HUES64 (cell line): ENCODE results near the gene GLYR1.

ENCODE experiments used
- H3K27ac ChIP-seq: 2 replicates; pipeline ENCODE4 v1.7.0; 2013; ENCODE audit warnings: low read depth, low read length, inconsistent platforms
- H3K27me3 ChIP-seq: 2 replicates; pipeline ENCODE4 v1.6.1; 2013; ENCODE audit warnings: mild to moderate bottlenecking, low read length; ENCODE audit not compliant: insufficient read depth
- H3K36me3 ChIP-seq: 2 replicates; pipeline ENCODE4 v1.6.1; 2013; ENCODE audit warnings: mild to moderate bottlenecking, low read length; ENCODE audit not compliant: insufficient read depth
- H3K4me1 ChIP-seq: 2 replicates; pipeline ENCODE4 v1.6.1; 2013; ENCODE audit warnings: mild to moderate bottlenecking, low read length, moderate library complexity; ENCODE audit not compliant: insufficient read depth
- H3K4me3 ChIP-seq: 2 replicates; pipeline ENCODE4 v1.5.1; 2013; ENCODE audit warnings: mild to moderate bottlenecking, low read length, moderate library complexity
- H3K9ac ChIP-seq: 2 replicates; pipeline ENCODE4 v1.6.1; 2013; ENCODE audit warnings: mild to moderate bottlenecking, low read depth, low read length
- H3K9me3 ChIP-seq: 2 replicates; pipeline ENCODE4 v1.6.1; 2013; ENCODE audit warnings: low read depth, low read length; ENCODE audit not compliant: insufficient read depth
- WGBS: fragments of 150-250, 120-280 bp; methylation state at CpG from one replicate; pipeline ENCODE4 v1.1.7; 2013; ENCODE audit warnings: missing lambda C conversion rate; 5-methylcytosine and 5-hydroxymethylcytosine counted together

GLYR1 gene

GRCh38 chr16:4783951-4784336 is 63.1 kb downstream of the GLYR1 start:
- H3K4me1 ChIP-seq = peaks cover 8% of the 10 kb centered on the region
- H3K4me3 ChIP-seq = no peak overlapping the region
- 82% methylated on average over 16 of the region's 16 CpGs for WGBS

GRCh38 chr16:4783251-4783950 is 63.7 kb downstream of the GLYR1 start:
- Histone ChIP-seq H3K4me3 (no peak overlapping the region), H3K9me3 (no peaks in the 10 kb centered on the region), H3K27me3 (no peaks in the 10 kb centered on the region), H3K27ac (no peak overlapping the region), H3K4me1 (peaks cover 8% of the 10 kb centered on the region), H3K9ac (no peak overlapping the region), H3K36me3 (no peaks in the 10 kb centered on the region)
- 95% methylated on average over 25 of the region's 25 CpGs for WGBS

More at GRCh38 chr16:4783951-4784336, 63.1 kb downstream of the GLYR1 start:
- no peaks in the 10 kb centered on the region for H3K36me3 ChIP-seq
- H3K27me3 ChIP-seq = no peaks in the 10 kb centered on the region
- H3K9ac ChIP-seq = no peak overlapping the region
- no peak overlapping the region for H3K27ac ChIP-seq
- no peaks in the 10 kb centered on the region for H3K9me3 ChIP-seq

- Histone ChIP-seq H3K27me3 (no peaks in the 10 kb centered on the region), H3K9ac (no peak overlapping the region), H3K27ac (no peak overlapping the region), H3K9me3 (no peaks in the 10 kb centered on the region; the same call in 1 of the 2 replicates), H3K4me1 (no peaks in the 10 kb centered on the region), H3K36me3 (no peaks in the 10 kb centered on the region), H3K4me3 (no peak overlapping the region)
- 87% methylated on average over 4 of the region's 4 CpGs for WGBS
Observed at GRCh38 chr16:4780235-4780634, 66.9 kb downstream of the GLYR1 start.

- Histone ChIP-seq H3K9me3 (no peaks in the 10 kb centered on the region; the same call in 1 of the 2 replicates), H3K27me3 (no peaks in the 10 kb centered on the region), H3K4me3 (no peak overlapping the region), H3K4me1 (no peaks in the 10 kb centered on the region), H3K27ac (no peak overlapping the region), H3K36me3 (no peaks in the 10 kb centered on the region), H3K9ac (no peak overlapping the region)
- WGBS = 94% methylated on average over 5 of the region's 5 CpGs
Observed at GRCh38 chr16:4778050-4778392, 69.1 kb downstream of the GLYR1 start.

- WGBS = 89% methylated on average over 17 of the region's 17 CpGs
- H3K27me3 ChIP-seq = no peaks in the 10 kb centered on the region
- no peaks in the 10 kb centered on the region; the same call in 1 of the 2 replicates for H3K9me3 ChIP-seq
- H3K9ac ChIP-seq = no peak overlapping the region
- H3K4me3 ChIP-seq = no peak overlapping the region
- H3K36me3 ChIP-seq = no peaks in the 10 kb centered on the region
- H3K4me1 ChIP-seq = no peaks in the 10 kb centered on the region
- H3K27ac ChIP-seq = no peak overlapping the region
Observed at GRCh38 chr16:4777339-4778049, 69.6 kb downstream of the GLYR1 start.

GRCh38 chr16:4776141-4776705 is 70.9 kb downstream of the GLYR1 start:
- no peaks in the 10 kb centered on the region; the same call in 1 of the 2 replicates for H3K9me3 ChIP-seq
- H3K9ac ChIP-seq = no peak overlapping the region
- WGBS = 98% methylated on average over 2 of the region's 2 CpGs
- H3K36me3 ChIP-seq = no peaks in the 10 kb centered on the region
- H3K4me1 ChIP-seq = no peaks in the 10 kb centered on the region
- no peak overlapping the region for H3K4me3 ChIP-seq
- no peak overlapping the region for H3K27ac ChIP-seq
- H3K27me3 ChIP-seq = no peaks in the 10 kb centered on the region

GRCh38 chr16:4775005-4775404 is 72.1 kb downstream of the GLYR1 start:
- Histone ChIP-seq H3K27ac (no peak overlapping the region), H3K9me3 (no peaks in the 10 kb centered on the region; the same call in 1 of the 2 replicates), H3K9ac (no peak overlapping the region), H3K4me1 (no peaks in the 10 kb centered on the region), H3K4me3 (no peak overlapping the region), H3K27me3 (no peaks in the 10 kb centered on the region), H3K36me3 (no peaks in the 10 kb centered on the region)
- 93% methylated on average over 13 of the region's 13 CpGs for WGBS

GRCh38 chr16:4772351-4772750 is 74.7 kb downstream of the GLYR1 start:
- Histone ChIP-seq H3K27me3 (no peaks in the 10 kb centered on the region), H3K27ac (no peak overlapping the region), H3K36me3 (no peaks in the 10 kb centered on the region), H3K9me3 (no peaks in the 10 kb centered on the region; the same call in 1 of the 2 replicates), H3K9ac (no peak overlapping the region), H3K4me1 (no peaks in the 10 kb centered on the region), H3K4me3 (no peak overlapping the region)
- WGBS = 90% methylated on average over 5 of the region's 5 CpGs

GRCh38 chr16:4771646-4772045 is 75.4 kb downstream of the GLYR1 start:
- Histone ChIP-seq H3K27me3 (no peaks in the 10 kb centered on the region), H3K4me3 (no peak overlapping the region), H3K36me3 (no peaks in the 10 kb centered on the region), H3K9ac (no peak overlapping the region), H3K27ac (no peak overlapping the region), H3K9me3 (no peaks in the 10 kb centered on the region; the same call in 1 of the 2 replicates), H3K4me1 (no peaks in the 10 kb centered on the region)
- WGBS = 83% methylated on average over 3 of the region's 3 CpGs

GRCh38 chr16:4769306-4769638 is 77.8 kb downstream of the GLYR1 start:
- peak overlapping the region; percentile 64 for H3K4me3 ChIP-seq
- H3K36me3 ChIP-seq = peaks cover 11% of the 10 kb centered on the region
- 88% methylated on average over 7 of the region's 7 CpGs for WGBS
- H3K9ac ChIP-seq = peak overlapping the region; percentile 62; the same call in 1 of the 2 replicates
- H3K27ac ChIP-seq = no peak overlapping the region
- H3K9me3 ChIP-seq = no peaks in the 10 kb centered on the region
- no peaks in the 10 kb centered on the region for H3K27me3 ChIP-seq
- no peaks in the 10 kb centered on the region for H3K4me1 ChIP-seq

GRCh38 chr16:4768549-4769305 is 78.4 kb downstream of the GLYR1 start:
- peak overlapping the region; percentile 37 for H3K27ac ChIP-seq
- WGBS = 6% methylated on average over 48 of the region's 48 CpGs
- H3K4me1 ChIP-seq = no peaks in the 10 kb centered on the region
- no peaks in the 10 kb centered on the region for H3K9me3 ChIP-seq
- H3K4me3 ChIP-seq = peak overlapping the region; percentile 64
- no peaks in the 10 kb centered on the region for H3K27me3 ChIP-seq
- H3K36me3 ChIP-seq = peaks cover 17% of the 10 kb centered on the region
- peak overlapping the region; percentile 64 for H3K9ac ChIP-seq
